ENCODE results near the gene SLC18B1.
"Not testable (repeated sequence)": the region's sequence is repeated elsewhere in the genome, so short reads cannot be mapped to it uniquely, and the experiment has no call there.

The SLC18B1 gene

DNA sequence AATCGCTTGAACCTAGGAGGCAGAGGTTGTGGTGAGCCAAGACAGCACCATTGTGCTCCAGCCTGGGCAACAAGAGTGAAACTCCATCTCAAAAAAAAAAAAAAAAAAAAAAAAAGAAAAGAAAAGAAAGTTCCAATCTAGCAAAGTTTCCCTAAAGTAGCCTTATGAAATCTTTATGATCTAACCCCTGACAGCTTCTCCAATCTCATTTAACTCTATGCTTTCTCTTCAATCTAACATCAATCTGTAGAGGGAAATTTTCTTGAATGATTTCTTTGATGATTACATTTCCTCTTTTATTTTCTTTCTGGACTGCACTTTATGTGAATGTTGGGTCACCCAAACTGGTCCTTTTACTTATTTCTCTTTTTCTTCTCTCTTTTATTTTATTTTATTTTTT, 2.2 kb upstream of the SLC18B1 start:
- DNase-seq (ENCODE audit: low read depth in 4 of 4, low spot score in 1 of 4) = no peak

GRCh38 chr6:132798869-132799538, 567 bp upstream of the SLC18B1 start:
- DNase-seq (ENCODE audit: low read depth in 4 of 4, low spot score in 1 of 4) = peak in 1 of 4 experiments; percentile 64

DNA sequence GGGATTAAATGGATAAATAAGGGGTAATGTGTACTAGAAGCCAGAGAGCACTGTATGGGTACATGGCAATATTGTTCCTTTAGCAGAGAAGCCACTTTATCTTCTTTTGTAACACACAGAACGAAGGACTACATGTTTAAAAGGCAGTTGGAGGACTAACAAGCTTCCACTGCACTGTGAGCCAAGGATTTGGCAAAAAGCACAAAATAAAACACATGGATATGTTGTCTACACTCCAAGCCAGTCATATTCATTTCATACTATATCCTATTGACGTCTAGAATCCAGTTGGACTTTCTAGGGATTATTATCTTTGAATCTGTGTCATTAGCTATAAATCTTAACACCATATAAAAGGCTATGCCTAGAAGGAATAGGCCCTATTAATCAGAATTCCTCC, 3.0 kb downstream of the SLC18B1 start:
- no peak for DNase-seq (ENCODE audit: low read depth in 4 of 4, low spot score in 1 of 4)

DNA sequence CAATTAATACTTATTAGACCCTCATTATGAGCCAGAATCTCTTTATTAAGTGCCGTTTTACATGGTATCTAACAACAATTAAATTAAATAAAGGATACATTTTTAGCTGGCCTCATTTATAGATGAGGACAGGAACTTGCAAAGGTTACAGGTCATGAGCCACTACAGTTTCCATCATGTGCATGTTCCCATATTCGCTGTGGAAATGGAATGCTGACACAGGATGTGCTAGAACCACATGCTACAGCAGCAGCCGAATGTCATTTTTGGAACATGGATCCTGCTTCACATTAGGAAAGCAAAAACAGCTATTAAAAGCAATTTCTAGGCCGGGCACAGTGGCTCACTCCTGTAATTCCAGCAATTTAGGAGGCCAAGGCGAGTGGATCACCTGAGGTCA, 5.9 kb downstream of the SLC18B1 start:
- no peak for DNase-seq (ENCODE audit: low read depth in 4 of 4, low spot score in 1 of 4)

GRCh38 chr6:132790450-132790849, 8.0 kb downstream of the SLC18B1 start:
- DNase-seq (ENCODE audit: low read depth in 4 of 4, low spot score in 1 of 4) = no peak

- no peak for DNase-seq (ENCODE audit: low read depth in 4 of 4, low spot score in 1 of 4)
These were observed 9.1 kb downstream of the SLC18B1 start for GRCh38 chr6:132789396-132789776.

DNA sequence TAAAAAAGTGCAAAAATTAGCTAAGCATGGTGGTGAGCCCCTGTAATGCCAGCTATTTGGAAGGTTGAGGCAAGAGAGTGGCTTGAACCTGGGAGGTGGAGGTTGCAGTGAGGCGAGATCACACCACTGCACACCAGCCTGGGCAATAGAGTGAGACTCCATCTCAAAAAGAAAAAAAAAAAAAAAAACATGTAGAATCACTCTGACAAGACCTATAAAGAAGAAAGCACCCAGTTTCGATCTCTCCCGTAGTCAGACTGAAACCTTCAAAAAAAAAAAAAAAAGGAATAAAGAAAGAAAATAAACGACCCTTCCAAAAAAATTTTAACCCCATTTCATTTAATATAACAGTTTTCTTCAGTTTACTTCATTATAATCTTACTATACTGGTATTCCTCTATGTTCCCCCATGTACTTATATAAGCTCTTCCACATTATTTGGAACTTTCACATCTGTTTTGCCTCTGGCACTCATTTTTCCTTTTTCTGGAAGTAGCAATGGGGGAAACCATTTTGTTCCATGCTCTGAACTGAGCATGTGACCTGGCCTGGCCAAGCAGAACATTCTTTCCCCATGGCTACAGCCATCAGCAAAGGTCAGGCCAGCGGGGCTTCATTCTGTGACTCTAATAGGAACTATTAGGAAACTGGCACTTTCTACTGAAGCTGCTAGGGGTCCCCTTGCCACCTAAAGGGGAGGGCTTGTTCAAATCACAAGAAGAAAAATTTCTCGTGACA, 9.6 kb downstream of the SLC18B1 start:
- no peak for DNase-seq (ENCODE audit: low read depth in 4 of 4, low spot score in 1 of 4)

DNA sequence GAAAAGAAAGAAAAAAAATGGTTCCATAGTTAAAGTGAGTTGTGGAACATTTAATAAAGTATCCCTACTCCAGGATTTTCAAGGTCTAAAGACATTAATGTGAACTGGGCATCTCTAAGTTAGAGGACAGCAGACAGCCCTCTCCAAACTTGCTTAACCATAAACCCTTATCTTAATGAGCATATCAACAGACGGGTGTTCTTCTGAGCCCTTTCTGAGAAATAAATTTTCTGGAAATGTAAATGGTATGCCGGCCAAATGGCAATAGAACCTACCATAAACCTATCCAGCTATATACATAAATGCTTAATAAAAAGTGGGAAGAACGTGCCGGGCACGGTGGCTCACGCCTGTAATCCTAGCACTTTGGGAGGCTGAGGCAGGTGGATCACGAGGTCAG, 12.5 kb downstream of the SLC18B1 start:
- DNase-seq (ENCODE audit: low read depth in 4 of 4, low spot score in 1 of 4) = no peak

DNA sequence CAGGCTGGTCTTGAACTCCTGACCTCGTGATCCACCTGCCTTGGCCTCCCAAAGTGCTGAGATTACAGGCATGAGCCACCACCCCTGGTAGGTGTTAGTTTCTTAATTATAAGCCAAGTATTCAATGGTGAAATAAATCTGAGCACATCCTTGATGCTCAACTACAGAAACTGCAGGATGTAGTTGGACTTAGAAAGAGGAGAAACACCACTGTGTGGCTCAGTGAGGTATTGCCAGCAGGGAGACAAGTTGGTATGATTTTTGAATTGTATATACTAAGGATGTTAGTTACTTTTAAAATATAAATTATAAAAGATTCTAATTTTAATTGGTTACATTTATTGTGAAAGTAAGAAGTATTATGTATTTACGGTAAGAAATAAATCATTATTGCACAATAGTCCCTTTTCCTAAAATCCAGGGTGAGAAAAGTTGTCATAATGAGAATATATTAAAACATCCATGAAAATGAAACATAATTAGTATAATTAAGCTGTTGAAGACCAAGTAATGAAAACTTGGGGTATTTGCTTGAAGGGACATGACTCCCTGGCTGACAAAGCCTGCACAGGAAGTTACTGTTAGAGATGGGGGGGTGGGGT, 17.6 kb downstream of the SLC18B1 start:
- DNase-seq (ENCODE audit: low read depth in 4 of 4, low spot score in 1 of 4) = no peak

GRCh38 chr6:132777881-132778280, 20.6 kb downstream of the SLC18B1 start:
- not testable (repeated sequence) for DNase-seq (ENCODE audit: low read depth in 4 of 4, low spot score in 1 of 4)

DNA sequence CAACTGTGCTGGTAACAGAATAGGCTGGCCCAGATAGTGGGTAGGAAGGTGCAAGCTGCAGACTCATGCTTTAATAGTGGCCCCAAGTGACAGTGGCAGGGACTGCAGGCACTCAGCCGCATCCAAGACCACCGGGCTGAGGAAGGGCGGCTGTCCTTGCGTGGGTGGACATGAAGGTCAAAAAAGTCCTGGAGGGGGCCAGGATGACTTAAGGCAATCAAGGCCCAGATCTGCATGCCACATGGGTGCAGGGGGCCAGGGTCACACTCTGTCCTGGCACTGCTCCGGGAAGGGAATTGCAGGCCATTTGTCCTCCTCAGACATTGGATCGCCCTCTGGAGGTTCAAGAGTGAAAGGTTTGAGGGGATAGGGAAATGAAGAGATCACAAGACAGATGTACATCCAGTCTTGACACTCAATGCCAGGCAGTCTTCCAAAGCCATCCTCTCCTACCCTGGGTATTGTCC, 30.4 kb downstream of the SLC18B1 start:
- no peak for DNase-seq (ENCODE audit: low read depth in 4 of 4, low spot score in 1 of 4)

- DNase-seq (ENCODE audit: low read depth in 4 of 4, low spot score in 1 of 4) = no peak
These were observed 32.9 kb downstream of the SLC18B1 start for GRCh38 chr6:132765560-132765959.

DNA sequence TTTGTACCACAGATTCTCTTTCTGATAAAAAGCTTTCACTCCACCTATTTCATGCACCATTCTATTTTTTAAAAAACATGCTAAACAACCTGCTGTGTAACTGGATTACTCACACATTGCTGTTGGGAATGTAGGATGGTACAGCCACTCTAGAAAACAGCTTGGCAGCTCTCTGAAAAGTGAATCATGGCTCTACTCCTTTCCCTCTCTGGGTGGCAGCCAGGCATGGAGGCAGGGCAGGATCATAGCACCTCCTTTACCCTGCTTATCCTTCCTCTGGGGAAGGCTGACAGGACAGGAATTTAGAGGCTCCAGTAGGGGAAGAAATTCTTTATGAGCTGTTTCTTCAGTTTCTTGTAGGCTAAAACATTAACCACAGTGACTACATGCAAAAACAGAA, 34.1 kb downstream of the SLC18B1 start:
- DNase-seq (ENCODE audit: low read depth in 4 of 4, low spot score in 1 of 4) = no peak

- peak in 2 of 4 experiments; percentile 13 to 21 for DNase-seq (ENCODE audit: low read depth in 4 of 4, low spot score in 1 of 4)
These were observed 35.2 kb downstream of the SLC18B1 start for GRCh38 chr6:132763269-132763668.

DNA sequence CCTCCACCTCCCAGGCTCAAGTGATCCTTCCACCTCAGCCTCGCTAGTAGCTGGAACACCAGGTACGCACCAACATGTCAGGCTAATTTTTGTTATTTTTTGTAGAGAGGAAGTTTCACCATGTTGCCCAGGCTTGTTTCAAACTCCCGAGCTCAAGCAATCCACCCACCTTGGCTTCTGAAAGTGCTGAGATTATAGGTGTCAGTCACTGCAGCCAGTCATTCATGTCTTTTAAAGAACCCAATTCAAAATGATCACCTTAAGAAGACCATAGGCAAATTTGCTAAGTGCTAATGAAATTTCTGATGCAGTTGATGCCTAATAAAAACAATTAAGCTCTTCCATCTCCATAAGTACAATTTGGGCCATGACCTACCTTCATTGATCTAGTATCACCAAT, 38.2 kb downstream of the SLC18B1 start:
- DNase-seq (ENCODE audit: low read depth in 4 of 4, low spot score in 1 of 4) = no peak

DNA sequence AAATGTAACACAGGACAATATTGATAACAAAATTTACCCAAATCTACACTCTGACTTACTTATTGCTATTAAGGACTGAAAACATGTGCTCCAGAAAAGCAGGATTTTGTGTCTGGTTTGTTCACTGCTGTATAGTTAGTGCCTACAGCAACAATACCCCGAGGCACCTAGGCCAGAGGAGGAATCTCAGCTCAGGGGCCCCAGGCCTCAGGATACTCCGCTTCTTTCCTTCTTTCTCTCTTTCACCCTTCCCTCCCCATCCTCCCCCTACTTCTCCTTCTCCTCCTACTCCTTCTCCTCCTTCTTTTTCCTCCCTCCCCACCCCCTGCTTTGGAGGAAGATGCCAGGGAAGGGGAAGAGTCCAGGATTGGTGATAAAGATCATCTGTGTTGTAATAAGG, 39.7 kb downstream of the SLC18B1 start:
- no peak for DNase-seq (ENCODE audit: low read depth in 4 of 4, low spot score in 1 of 4)

DNA sequence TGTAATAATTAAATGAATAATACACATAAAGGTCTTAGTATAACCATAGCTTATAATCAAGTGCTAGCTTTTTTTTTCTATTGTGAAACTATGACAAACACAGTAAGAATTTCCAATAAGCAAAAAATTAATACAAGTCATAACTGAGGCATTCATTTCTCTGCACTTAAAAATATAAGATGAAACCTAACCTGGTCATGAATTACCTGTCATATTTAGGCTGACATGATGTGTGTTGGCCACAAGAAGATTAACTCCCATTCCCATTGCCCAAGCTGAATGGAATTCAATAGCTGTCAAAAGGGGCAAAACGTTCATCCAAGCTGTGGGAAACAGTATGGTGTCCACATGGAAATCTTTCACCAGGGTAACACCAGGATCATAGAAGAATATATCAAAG, 46.2 kb downstream of the SLC18B1 start:
- no peak for DNase-seq (ENCODE audit: low read depth in 4 of 4, low spot score in 1 of 4)

- no peak for DNase-seq (ENCODE audit: low read depth in 4 of 4, low spot score in 1 of 4)
These were observed 46.6 kb downstream of the SLC18B1 start for GRCh38 chr6:132751828-132752227.

- no peak for DNase-seq (ENCODE audit: low read depth in 4 of 4, low spot score in 1 of 4)
These were observed 47.1 kb downstream of the SLC18B1 start for GRCh38 chr6:132751306-132751705.

DNA sequence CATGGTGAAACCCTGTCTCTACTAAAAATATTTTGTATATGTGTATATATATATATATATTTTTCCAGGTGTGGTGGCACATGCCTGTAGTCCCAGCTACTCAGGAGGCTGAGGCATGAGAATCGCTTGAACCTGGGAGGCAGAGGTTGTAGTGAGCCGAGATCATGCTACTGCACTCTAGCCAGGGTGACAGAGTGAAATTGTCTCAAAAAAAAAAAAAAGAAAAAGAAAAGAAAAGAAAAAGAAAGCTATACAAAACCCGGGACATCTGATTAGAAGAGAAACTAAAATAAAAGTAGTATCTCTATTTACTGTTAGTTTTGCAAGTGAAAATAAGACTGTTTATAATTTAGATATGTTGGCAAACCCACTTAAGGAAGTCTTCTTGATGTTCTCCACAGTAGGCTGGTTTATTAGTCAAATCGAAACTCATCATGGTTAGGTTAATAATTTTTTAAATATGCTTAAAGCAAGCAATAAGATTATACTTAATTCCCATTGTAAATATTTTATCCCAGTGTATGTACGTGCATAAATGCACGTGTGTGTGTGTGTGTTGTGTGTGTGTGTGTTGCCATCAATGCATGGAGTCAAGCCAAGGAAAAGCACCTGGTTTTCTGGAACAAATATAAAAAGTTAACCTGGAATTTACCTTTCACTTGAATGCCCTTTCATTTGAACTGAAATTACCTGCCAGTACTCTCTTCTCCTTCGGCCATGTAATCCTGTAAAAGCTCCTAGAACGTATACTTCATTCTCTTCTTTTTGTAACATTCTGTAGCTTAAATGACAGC, 47.8 kb downstream of the SLC18B1 start:
- no peak for DNase-seq (ENCODE audit: low read depth in 4 of 4, low spot score in 1 of 4)

DNA sequence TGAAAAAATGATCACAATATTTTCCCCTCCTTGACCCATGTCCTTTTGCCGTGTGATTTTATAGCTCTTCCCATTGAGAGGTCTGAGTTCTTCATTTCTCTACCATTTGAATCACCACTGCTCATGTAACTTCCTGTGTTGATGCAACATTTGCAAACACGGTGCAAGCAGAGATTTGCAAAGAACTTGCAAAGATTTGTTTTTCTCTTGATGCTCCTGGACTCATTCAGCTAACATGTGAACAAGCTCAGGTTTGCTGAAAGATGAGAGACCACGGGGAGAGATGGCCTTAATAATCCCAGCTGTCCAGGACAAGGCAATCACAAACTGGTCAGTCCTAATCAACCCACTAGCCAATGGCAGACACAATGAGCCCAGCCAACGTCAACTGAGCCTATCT, 49.3 kb downstream of the SLC18B1 start:
- DNase-seq (ENCODE audit: low read depth in 4 of 4, low spot score in 1 of 4) = no peak

- DNase-seq (ENCODE audit: low read depth in 4 of 4, low spot score in 1 of 4) = no peak
These were observed 50.0 kb downstream of the SLC18B1 start for GRCh38 chr6:132748446-132748845.

All from stimulated activated CD4-positive, alpha-beta T cell treated with anti-CD3 and anti-CD28 coated beads, Interleukin-1b, Interleukin-23, amount 100 ng/mL, for 24 hours (primary cell).